MM.1S (cell line): ENCODE results near the gene OMG.

ENCODE experiments used
- DNase-seq: peaks from one replicate; pipeline ENCODE4 v3.0.0-alpha.2; 2015
- H2AFZ ChIP-seq: fragments of 300-600 bp; sonication (generic); 2 replicates; pipeline ENCODE4 v1.6.0; 2016; ENCODE audit warnings: antibody characterized with exemption, low read length
- H3F3A ChIP-seq: fragments of 300-600 bp; sonication (generic); 2 replicates; pipeline ENCODE4 v1.6.1; 2016; ENCODE audit warnings: mild to moderate bottlenecking, antibody characterized with exemption, low read length, moderate library complexity, mixed read lengths; ENCODE audit not compliant: insufficient read depth
- H3K27ac ChIP-seq: fragments of 300-600 bp; sonication (generic); 2 replicates; pipeline ENCODE4 v1.5.1; 2016; ENCODE audit warnings: mild to moderate bottlenecking, low read length
- H3K27me3 ChIP-seq: fragments of 300-600 bp; sonication (generic); replicated peaks from 2 replicates; pipeline ENCODE4 v1.6.0; 2016; ENCODE audit warnings: low read length; ENCODE audit not compliant: insufficient read depth
- H3K36me3 ChIP-seq: fragments of 300-600 bp; sonication (generic); replicated peaks from 2 replicates; pipeline ENCODE4 v1.6.1; 2016; ENCODE audit warnings: mild to moderate bottlenecking, low read length, mixed read lengths; ENCODE audit not compliant: insufficient read depth
- H3K4me1 ChIP-seq: fragments of 300-600 bp; sonication (generic); 2 replicates; pipeline ENCODE4 v1.6.1; 2016; ENCODE audit warnings: low read length, mixed read lengths
- H3K4me2 ChIP-seq: fragments of 300-600 bp; sonication (generic); 2 replicates; pipeline ENCODE4 v1.6.0; 2016; ENCODE audit warnings: low read depth, low read length
- H3K4me3 ChIP-seq: fragments of 300-600 bp; sonication (generic); 2 replicates; pipeline ENCODE4 v1.5.1; 2016; ENCODE audit warnings: low read length, mixed read lengths
- H3K79me2 ChIP-seq: fragments of 300-600 bp; sonication (generic); 2 replicates; pipeline ENCODE4 v1.6.1; 2016; ENCODE audit warnings: mixed run types, low read length, mixed read lengths
- H3K9ac ChIP-seq: fragments of 300-600 bp; sonication (generic); 2 replicates; pipeline ENCODE4 v1.6.1; 2016; ENCODE audit warnings: low read length, mixed read lengths
- H3K9me2 ChIP-seq: fragments of 300-600 bp; sonication (generic); replicated peaks from 2 replicates; pipeline ENCODE4 v1.6.1; 2016; ENCODE audit warnings: mild to moderate bottlenecking, low read length, mixed read lengths; ENCODE audit not compliant: insufficient read depth
- H3K9me3 ChIP-seq: fragments of 300-600 bp; sonication (generic); replicated peaks from 2 replicates; pipeline ENCODE4 v1.6.1; 2016; ENCODE audit warnings: mild to moderate bottlenecking, low read length, mixed read lengths; ENCODE audit not compliant: insufficient read depth
- H4K20me1 ChIP-seq: fragments of 300-600 bp; sonication (generic); 2 replicates; pipeline ENCODE4 v1.6.1; 2016; ENCODE audit warnings: mild to moderate bottlenecking, low read length, moderate library complexity, mixed read lengths; ENCODE audit not compliant: insufficient read depth
- EZH2 ChIP-seq: fragments of 300-600 bp; sonication (generic); optimal IDR thresholded peaks from 2 replicates; pipeline ENCODE3; 2017; ENCODE audit warnings: low read depth, mild to moderate bottlenecking, antibody characterized with exemption, low read length, mixed read lengths
- EZH2phosphoT487 ChIP-seq: fragments of 300-600 bp; sonication (generic); IDR thresholded peaks from 2 replicates; pipeline ENCODE4 v1.6.1; 2018; ENCODE audit warnings: antibody characterized with exemption, low read length
- TF ChIP-seq, protein P1 (sequence below): fragments of 300-600 bp; sonication (generic); IDR thresholded peaks from 2 replicates; pipeline ENCODE4 v1.5.1; 2016; ENCODE audit warnings: antibody characterized with exemption, low read length, mixed read lengths

Gene OMG

DNA sequence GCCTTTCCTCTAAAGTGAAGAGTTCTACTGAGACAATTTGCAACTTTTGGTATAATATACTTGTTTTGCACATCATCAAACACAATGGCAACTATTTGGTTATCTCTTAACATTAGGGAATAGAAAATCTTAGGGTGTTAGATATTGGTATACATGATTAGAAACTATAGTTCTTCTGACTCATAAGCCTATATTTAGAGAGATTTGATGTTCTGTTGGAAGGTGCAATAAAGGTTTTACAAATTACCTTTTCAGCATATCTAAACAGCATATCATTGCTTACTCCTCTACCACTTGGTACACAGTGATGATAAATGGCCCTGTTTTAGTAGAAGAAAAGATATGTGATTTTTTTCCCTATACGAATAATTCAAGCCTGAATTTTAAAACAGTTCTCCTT is 10.6 kb upstream of the OMG start:
- Histone ChIP-seq H3K27ac (no peak overlapping the region), H3K79me2 (peaks cover 95% of the 10 kb centered on the region), H3K9ac (no peak overlapping the region), H3K9me3 (no peaks in the 10 kb centered on the region), H2AFZ (no peak overlapping the region), H4K20me1 (no peaks in the 10 kb centered on the region), H3K4me2 (peak overlapping the region; percentile 94; the same call in 1 of the 2 replicates), H3K4me1 (peaks cover 18% of the 10 kb centered on the region), H3K36me3 (peaks cover 19% of the 10 kb centered on the region), H3K9me2 (no peaks in the 10 kb centered on the region), H3K27me3 (no peaks in the 10 kb centered on the region), H3F3A (peaks cover 27% of the 10 kb centered on the region), H3K4me3 (no peak overlapping the region)
- no peak for TF ChIP-seq EZH2
- TF ChIP-seq, protein P1, sequence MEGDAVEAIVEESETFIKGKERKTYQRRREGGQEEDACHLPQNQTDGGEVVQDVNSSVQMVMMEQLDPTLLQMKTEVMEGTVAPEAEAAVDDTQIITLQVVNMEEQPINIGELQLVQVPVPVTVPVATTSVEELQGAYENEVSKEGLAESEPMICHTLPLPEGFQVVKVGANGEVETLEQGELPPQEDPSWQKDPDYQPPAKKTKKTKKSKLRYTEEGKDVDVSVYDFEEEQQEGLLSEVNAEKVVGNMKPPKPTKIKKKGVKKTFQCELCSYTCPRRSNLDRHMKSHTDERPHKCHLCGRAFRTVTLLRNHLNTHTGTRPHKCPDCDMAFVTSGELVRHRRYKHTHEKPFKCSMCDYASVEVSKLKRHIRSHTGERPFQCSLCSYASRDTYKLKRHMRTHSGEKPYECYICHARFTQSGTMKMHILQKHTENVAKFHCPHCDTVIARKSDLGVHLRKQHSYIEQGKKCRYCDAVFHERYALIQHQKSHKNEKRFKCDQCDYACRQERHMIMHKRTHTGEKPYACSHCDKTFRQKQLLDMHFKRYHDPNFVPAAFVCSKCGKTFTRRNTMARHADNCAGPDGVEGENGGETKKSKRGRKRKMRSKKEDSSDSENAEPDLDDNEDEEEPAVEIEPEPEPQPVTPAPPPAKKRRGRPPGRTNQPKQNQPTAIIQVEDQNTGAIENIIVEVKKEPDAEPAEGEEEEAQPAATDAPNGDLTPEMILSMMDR, result no peak
- no peak for TF ChIP-seq EZH2phosphoT487
- no peak for DNase-seq

DNA sequence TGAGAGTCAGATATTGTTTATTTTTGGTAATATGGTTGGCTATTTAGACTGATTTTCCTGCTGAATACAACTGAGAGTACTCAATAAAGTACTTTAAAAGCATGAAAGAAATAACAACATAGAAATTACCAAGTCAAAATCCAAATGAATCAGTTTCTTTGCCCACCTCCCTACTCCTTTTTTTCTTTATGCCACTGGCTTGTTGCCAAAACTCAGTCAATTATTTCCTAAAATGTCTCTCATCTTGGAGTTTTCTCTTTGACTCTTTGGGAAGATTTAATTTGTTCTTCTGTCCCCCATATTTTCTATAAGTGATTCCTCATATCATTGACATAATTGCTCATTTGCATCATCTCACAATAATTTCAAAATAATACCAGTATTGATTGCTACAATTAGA is 2.6 kb upstream of the OMG start:
- no peaks in the 10 kb centered on the region for H4K20me1 ChIP-seq
- H3K9me3 ChIP-seq, result no peaks in the 10 kb centered on the region
- H2AFZ ChIP-seq, result no peak overlapping the region
- no peak for DNase-seq
- no peaks in the 10 kb centered on the region for H3K4me1 ChIP-seq
- H3K9ac ChIP-seq, result no peak overlapping the region
- no peaks in the 10 kb centered on the region for H3K9me2 ChIP-seq
- H3K4me2 ChIP-seq, result no peak overlapping the region
- no peak overlapping the region for H3K27ac ChIP-seq
- H3K27me3 ChIP-seq, result no peaks in the 10 kb centered on the region
- H3K4me3 ChIP-seq, result no peak overlapping the region
- 0 out of 2 replicates have a peak, but pooled peaks cover 4% of the 10 kb centered on the region for H3F3A ChIP-seq
- peaks cover 15% of the 10 kb centered on the region for H3K79me2 ChIP-seq
- TF ChIP-seq, protein P1, result no peak
- no peak for TF ChIP-seq EZH2phosphoT487
- TF ChIP-seq EZH2, result no peak
- peaks cover 7% of the 10 kb centered on the region for H3K36me3 ChIP-seq

DNA sequence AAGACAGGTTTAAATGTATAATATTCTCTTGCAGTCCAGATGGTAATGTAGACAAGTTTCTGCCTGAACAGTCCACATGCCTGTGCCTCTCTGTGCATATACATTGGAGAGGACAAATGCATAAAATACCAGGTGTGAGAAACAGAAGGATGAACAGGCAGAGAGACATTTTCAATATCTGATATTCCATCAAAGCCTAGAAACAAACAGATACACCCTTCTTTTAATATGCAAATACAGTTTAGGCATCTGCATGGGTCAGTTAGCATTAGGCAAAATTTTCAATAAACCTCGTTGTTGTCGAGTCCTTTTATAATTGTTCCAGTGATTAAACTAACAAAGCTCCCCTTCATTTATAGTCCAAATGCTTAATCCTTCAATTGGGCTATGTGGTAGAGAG is 897 bp downstream of the OMG start:
- Histone ChIP-seq H3F3A (no peaks in the 10 kb centered on the region), H3K27me3 (no peaks in the 10 kb centered on the region), H3K27ac (no peak overlapping the region), H3K9me2 (no peaks in the 10 kb centered on the region), H3K36me3 (no peaks in the 10 kb centered on the region), H3K79me2 (no peaks in the 10 kb centered on the region), H3K9me3 (no peaks in the 10 kb centered on the region), H4K20me1 (no peaks in the 10 kb centered on the region), H3K4me1 (no peaks in the 10 kb centered on the region), H2AFZ (no peak overlapping the region), H3K4me2 (no peak overlapping the region), H3K9ac (no peak overlapping the region), H3K4me3 (no peak overlapping the region)
- TF ChIP-seq EZH2, result no peak
- TF ChIP-seq, protein P1, result no peak
- no peak for TF ChIP-seq EZH2phosphoT487
- no peak for DNase-seq

DNA sequence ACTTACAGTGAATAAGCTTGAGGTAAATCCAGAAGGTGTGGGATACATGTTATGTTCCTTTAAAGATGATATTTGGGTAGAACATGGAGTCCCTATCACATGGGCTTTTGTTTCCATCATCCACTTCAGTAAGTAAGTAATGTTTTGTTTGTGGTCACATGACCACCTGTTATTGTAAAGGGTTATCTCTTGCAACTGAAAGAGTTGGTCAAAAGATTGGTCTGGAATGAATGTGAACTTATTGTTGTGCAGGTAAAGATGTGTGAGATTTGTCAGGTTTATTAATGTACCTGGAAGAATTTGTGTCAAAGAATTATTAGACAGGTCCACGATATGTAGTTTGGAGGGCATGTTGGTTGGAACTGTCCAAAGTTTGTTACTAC is 1.6 kb downstream of the OMG start:
- H3K27me3 ChIP-seq, result no peaks in the 10 kb centered on the region
- no peaks in the 10 kb centered on the region for H3K36me3 ChIP-seq
- H3K4me2 ChIP-seq, result no peak overlapping the region
- H4K20me1 ChIP-seq, result no peaks in the 10 kb centered on the region
- DNase-seq, result no peak
- H3K4me3 ChIP-seq, result no peak overlapping the region
- H3K4me1 ChIP-seq, result no peaks in the 10 kb centered on the region
- H3K9ac ChIP-seq, result no peak overlapping the region
- H2AFZ ChIP-seq, result no peak overlapping the region
- no peak for TF ChIP-seq EZH2
- no peak for TF ChIP-seq EZH2phosphoT487
- TF ChIP-seq, protein P1, result no peak
- H3F3A ChIP-seq, result no peaks in the 10 kb centered on the region
- no peaks in the 10 kb centered on the region for H3K79me2 ChIP-seq
- no peaks in the 10 kb centered on the region for H3K9me3 ChIP-seq
- H3K9me2 ChIP-seq, result no peaks in the 10 kb centered on the region
- H3K27ac ChIP-seq, result no peak overlapping the region
